Measurements from ENCODE around the gene AP3S2. TPM values are rescaled to one million over a fixed set of nuclear protein-coding genes. Genes with fewer than 3 reads are reported as not detected.

AP3S2 gene
- total and polyA plus RNA-seq, 2 of the 4 experiments (the other 2 are of a cell fraction), result 12.6 to 34.1 TPM

DNA sequence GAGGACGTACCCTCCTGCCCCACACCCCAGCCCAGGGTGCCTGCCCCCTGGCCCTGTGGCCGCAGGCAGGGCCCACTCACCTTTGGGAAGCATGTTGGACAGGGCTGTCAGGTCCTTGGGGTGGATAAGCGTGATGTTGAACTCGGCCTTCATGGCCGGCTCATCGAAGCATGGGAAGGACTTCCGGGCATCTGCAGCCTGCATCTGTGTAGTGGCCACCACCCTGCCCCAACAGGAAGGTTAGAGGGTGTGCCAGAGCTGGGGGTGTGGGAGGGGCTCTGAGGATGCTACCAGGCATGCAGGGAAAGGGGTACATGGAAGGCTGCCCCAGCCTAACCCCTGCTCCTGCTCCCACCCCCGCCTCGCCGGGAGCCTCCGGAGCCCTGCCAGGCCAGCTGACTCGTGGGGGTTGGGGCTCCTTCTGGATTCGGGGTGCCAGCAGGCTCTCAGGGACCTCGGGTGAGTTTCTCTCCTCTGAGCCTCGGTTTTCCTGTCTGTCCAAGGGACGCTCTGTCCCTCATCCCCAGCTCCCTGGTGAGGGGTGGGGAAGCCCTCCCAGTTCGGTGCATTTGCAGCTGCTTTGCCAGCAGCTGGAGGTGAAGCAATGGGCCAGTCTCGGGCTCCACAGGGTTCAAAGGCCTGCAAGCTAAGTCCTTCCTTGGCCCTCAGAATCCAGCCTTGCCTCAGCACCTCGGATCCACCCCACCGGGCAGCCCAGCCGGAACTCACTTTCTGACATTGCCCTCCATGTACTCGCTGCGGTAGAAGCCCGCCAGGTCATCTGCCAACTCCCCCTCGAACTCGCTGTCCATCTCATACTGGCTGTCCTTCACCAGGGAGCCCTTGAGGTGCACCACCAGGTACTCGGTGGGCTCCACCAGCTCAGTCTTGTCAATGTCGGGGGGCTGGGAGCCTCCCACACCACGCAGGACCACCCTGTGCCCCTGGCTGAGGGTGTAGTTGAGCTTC is 88.3 kb downstream of the AP3S2 start:
- DNase-seq (no peak), ATAC-seq (ENCODE audit: low read depth) (no peak)
- peaks cover 14% of the 10 kb centered on the region for H3K4me1 ChIP-seq (ENCODE audit: control insufficient read depth, insufficient read depth, low read length)
- H2AK9ac ChIP-seq (replicated peaks; ENCODE audit: low read depth, low read length, poor library complexity), result no peak overlapping the region
- H3K27me3 ChIP-seq (ENCODE audit: control insufficient read depth, insufficient read depth, low read length), result no peaks in the 10 kb centered on the region
- H3K27ac ChIP-seq (ENCODE audit: insufficient read depth, low read length), result no peak overlapping the region
- H3K23ac ChIP-seq (ENCODE audit: low read depth, low read length), result no peak overlapping the region
- no peak overlapping the region for H3K14ac ChIP-seq (replicated peaks; ENCODE audit: low read depth, low read length)
- H3K9me3 ChIP-seq (ENCODE audit: control insufficient read depth, insufficient read depth, low read length), result no peaks in the 10 kb centered on the region
- no peak overlapping the region for H2BK15ac ChIP-seq (ENCODE audit: low read depth, low read length)
- H3K4me2 ChIP-seq (ENCODE audit: low read depth, low read length), result no peak overlapping the region
- H3K4ac ChIP-seq (ENCODE audit: low read depth, low read length), result no peak overlapping the region
- dilution Hi-C loops (cut with HindIII; ENCODE audit: low sequenced_read_pairs, unreplicated experiment), result no loop called here
- H3K18ac ChIP-seq (ENCODE audit: low read depth, low read length), result no peak overlapping the region
- H2BK5ac ChIP-seq (ENCODE audit: low read depth, low read length, poor library complexity, severe bottlenecking), result no peak overlapping the region
- H4K5ac ChIP-seq (ENCODE audit: low read depth, low read length), result no peak overlapping the region
- BruUV-seq (replicated peaks), result no TSS peak
- in situ Hi-C loops (cut with MboI; ENCODE audit: low sequenced_read_pairs), result no loop called here
- no peak overlapping the region for H2AK5ac ChIP-seq (ENCODE audit: low read depth, low read length)
- H3K56ac ChIP-seq (ENCODE audit: extremely low read depth, insufficient read depth, low read length), result no peak overlapping the region
- POLR2A ChIA-PET (ENCODE audit: unreplicated experiment), result no interaction called here
- H3K9me1 ChIP-seq (ENCODE audit: insufficient read depth, low read length), result peaks cover 14% of the 10 kb centered on the region
- H4K8ac ChIP-seq (ENCODE audit: low read depth in 2 of 2, low read length in 2 of 2), result no peak overlapping the region
- H3K9ac ChIP-seq (ENCODE audit: low read depth, low read length), result no peak overlapping the region
- H4K20me1 ChIP-seq (ENCODE audit: insufficient read depth, low read length), result no peaks in the 10 kb centered on the region
- H3K79me1 ChIP-seq (ENCODE audit: low read depth in 1 of 2, low read length in 2 of 2), result peaks cover 2 to 27% of the 10 kb centered on the region in 2 experiments; a peak in 3 of 4 replicates
- no peak overlapping the region for H4K91ac ChIP-seq (ENCODE audit: insufficient read depth, low read depth, low read length)
- intact Hi-C loops (cut with micrococcal nuclease), result no loop called here
- H3K36me3 ChIP-seq (ENCODE audit: control insufficient read depth, insufficient read depth, low read length), result peaks cover 46% of the 10 kb centered on the region
- H2BK120ac ChIP-seq (ENCODE audit: low read depth, low read length), result no peak overlapping the region
- CTCF ChIA-PET, result no interaction called here
- no peak overlapping the region for H2BK20ac ChIP-seq (ENCODE audit: low read depth, low read length)
- no peak overlapping the region for H3K4me3 ChIP-seq (ENCODE audit: insufficient read depth, low read depth, low read length)
- WGBS, 2 experiments (ENCODE audit: extremely low coverage in 2 of 2, insufficient read length in 1 of 2), result 86% methylated on average over 11 of the region's 29 CpGs; no CpG with 5 or more reads in 1 of the 2 experiments
- TF ChIP-seq MAFK (IDR thresholded peaks at IDR 0.05; ENCODE audit: low read depth, low read length), result no peak
- peak overlapping the region; percentile 15 for H2AFZ ChIP-seq (replicated peaks; ENCODE audit: low read length, poor library complexity)
